Measurements from ENCODE around the gene IL4. TPM values are rescaled to one million over a fixed set of nuclear protein-coding genes. Genes with fewer than 3 reads are reported as not detected.

Gene IL4
- total RNA-seq, 1 donor from 2014 or later: not detected

DNA sequence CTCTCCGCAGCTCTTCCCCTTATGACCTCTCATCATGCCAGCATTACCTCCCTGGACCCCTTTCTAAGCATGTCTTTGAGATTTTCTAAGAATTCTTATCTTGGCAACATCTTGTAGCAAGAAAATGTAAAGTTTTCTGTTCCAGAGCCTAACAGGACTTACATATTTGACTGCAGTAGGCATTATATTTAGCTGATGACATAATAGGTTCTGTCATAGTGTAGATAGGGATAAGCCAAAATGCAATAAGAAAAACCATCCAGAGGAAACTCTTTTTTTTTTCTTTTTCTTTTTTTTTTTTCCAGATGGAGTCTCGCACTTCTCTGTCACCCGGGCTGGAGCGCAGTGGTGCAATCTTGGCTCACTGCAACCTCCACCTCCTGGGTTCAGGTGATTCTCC lies 36.5 kb upstream of the IL4 start:
- TF ChIP-seq, protein P1, sequence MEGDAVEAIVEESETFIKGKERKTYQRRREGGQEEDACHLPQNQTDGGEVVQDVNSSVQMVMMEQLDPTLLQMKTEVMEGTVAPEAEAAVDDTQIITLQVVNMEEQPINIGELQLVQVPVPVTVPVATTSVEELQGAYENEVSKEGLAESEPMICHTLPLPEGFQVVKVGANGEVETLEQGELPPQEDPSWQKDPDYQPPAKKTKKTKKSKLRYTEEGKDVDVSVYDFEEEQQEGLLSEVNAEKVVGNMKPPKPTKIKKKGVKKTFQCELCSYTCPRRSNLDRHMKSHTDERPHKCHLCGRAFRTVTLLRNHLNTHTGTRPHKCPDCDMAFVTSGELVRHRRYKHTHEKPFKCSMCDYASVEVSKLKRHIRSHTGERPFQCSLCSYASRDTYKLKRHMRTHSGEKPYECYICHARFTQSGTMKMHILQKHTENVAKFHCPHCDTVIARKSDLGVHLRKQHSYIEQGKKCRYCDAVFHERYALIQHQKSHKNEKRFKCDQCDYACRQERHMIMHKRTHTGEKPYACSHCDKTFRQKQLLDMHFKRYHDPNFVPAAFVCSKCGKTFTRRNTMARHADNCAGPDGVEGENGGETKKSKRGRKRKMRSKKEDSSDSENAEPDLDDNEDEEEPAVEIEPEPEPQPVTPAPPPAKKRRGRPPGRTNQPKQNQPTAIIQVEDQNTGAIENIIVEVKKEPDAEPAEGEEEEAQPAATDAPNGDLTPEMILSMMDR (conservative IDR thresholded peaks at IDR 0.05): no peak
- Mint-ChIP-seq H3K27me3 (ENCODE audit: low read depth) (no peaks in the 10 kb centered on the region), H3K4me3 (no peak overlapping the region), H3K4me1 (no peaks in the 10 kb centered on the region), H3K9me3 (no peaks in the 10 kb centered on the region), H3K27ac (ENCODE audit: unreplicated experiment) (no peak overlapping the region), H3K36me3 (ENCODE audit: low read depth) (peaks cover 5% of the 10 kb centered on the region)
- DNase-seq (ENCODE audit: low read depth, low spot score): no peak

DNA sequence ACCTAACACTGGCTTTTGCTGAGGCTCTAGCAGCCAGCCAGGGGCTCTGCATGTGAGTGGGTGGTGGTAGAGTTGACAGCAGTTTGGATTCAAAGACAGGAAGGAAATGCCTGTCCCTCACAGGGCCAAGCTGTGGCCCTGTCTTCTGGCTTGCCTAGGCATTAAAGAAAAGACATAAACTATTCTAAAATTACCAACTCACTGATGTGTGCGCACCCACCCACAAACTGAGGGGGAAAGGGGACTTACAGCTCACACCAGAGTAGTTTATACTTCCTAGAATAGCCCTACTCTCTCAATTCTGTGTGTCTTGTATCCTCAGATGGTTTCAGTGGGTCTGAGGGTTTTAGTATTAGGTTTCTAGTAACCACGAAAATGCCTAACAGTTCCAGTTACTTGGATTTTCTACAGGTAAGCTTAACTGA lies 34.1 kb upstream of the IL4 start:
- peaks cover 11% of the 10 kb centered on the region for H3K36me3 Mint-ChIP-seq (ENCODE audit: low read depth)
- H3K9me3 Mint-ChIP-seq: no peaks in the 10 kb centered on the region
- H3K4me1 Mint-ChIP-seq: no peaks in the 10 kb centered on the region
- H3K27me3 Mint-ChIP-seq (ENCODE audit: low read depth): no peaks in the 10 kb centered on the region
- DNase-seq (ENCODE audit: low read depth, low spot score): no peak
- no peak overlapping the region for H3K27ac Mint-ChIP-seq (ENCODE audit: unreplicated experiment)
- TF ChIP-seq, protein P1 (conservative IDR thresholded peaks at IDR 0.05): no peak
- no peak overlapping the region for H3K4me3 Mint-ChIP-seq

GRCh38 chr5:132640613-132641012 lies 33.2 kb upstream of the IL4 start:
- Mint-ChIP-seq H3K27ac (ENCODE audit: unreplicated experiment) (no peak overlapping the region), H3K27me3 (ENCODE audit: low read depth) (no peaks in the 10 kb centered on the region), H3K4me3 (no peak overlapping the region), H3K9me3 (no peaks in the 10 kb centered on the region), H3K4me1 (no peaks in the 10 kb centered on the region), H3K36me3 (ENCODE audit: low read depth) (peaks cover 15% of the 10 kb centered on the region)
- TF ChIP-seq, protein P1 (conservative IDR thresholded peaks at IDR 0.05): no peak
- DNase-seq (ENCODE audit: low read depth, low spot score): no peak

DNA sequence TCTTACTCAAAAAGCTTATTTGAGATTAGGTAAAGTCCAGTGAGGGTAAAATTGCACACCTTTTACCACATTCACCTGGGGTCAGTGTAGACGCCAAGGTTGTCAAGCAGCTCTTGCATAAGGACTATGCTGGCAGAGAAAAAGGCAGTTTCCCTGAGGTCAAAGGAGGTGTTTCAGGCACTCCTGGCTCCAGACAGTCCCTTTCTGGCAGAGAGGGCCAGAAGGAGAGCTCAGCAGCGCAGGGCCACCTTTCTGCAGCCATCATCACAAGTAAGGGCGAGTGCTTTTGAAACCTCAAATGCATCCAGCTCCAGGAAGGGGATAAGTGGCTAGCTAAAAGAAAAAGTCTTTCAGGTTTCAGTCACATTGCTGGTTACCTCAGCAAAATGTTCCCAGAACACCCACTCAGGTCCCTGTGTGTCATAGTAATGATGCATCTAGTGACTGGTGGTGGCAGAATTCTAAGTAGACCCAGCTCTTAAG lies 32.5 kb upstream of the IL4 start:
- Mint-ChIP-seq H3K36me3 (ENCODE audit: low read depth) (peaks cover 15% of the 10 kb centered on the region), H3K27me3 (ENCODE audit: low read depth) (no peaks in the 10 kb centered on the region), H3K4me3 (no peak overlapping the region), H3K27ac (ENCODE audit: unreplicated experiment) (no peak overlapping the region), H3K9me3 (no peaks in the 10 kb centered on the region), H3K4me1 (no peaks in the 10 kb centered on the region)
- TF ChIP-seq, protein P1 (conservative IDR thresholded peaks at IDR 0.05): no peak
- no peak for DNase-seq (ENCODE audit: low read depth, low spot score)

DNA sequence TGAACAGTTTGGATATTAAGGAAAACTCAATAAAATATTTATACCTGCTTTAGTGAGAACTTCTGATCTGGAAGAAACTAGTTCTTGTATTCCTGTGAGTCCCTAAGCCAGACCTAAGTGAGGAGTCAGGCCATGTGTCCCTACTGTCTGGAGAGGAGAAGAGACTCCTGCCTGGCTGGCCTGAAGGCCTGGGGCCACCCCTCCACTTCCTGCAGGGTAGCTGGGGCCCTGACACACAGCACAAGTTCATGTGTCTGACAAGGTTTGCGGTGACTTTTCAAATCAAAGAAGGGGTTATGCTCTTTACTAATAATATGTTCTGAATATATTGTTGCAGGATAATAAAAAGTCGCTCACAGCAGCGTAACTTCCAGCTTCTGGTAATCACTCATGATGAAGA lies 31.9 kb upstream of the IL4 start:
- TF ChIP-seq, protein P1 (conservative IDR thresholded peaks at IDR 0.05): no peak
- Mint-ChIP-seq H3K36me3 (ENCODE audit: low read depth) (peaks cover 15% of the 10 kb centered on the region), H3K27ac (ENCODE audit: unreplicated experiment) (no peak overlapping the region), H3K27me3 (ENCODE audit: low read depth) (no peaks in the 10 kb centered on the region), H3K4me3 (no peak overlapping the region), H3K9me3 (no peaks in the 10 kb centered on the region), H3K4me1 (no peaks in the 10 kb centered on the region)
- no peak for DNase-seq (ENCODE audit: low read depth, low spot score)

DNA sequence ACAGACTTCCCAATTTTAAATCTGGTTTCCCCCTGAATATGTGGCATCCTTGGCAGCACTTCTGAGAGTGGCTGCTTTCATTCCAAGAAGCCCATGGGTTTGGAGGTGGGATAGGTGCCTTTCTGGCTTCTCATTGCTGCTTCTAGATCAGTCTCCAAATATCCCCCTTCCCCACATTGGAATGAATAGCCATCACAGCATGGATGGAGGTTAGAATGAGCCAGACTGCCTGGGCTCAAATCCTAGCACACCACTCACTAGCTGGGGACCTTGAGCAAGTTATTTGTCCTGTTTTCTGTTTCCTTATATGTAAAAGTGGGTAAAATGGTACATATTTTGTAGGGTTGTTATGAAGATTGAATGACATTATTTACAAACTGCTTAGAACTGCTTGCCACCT lies 29.6 kb upstream of the IL4 start:
- Mint-ChIP-seq H3K9me3 (peaks cover 9% of the 10 kb centered on the region), H3K27me3 (ENCODE audit: low read depth) (peaks cover 3% of the 10 kb centered on the region), H3K4me1 (no peaks in the 10 kb centered on the region), H3K27ac (ENCODE audit: unreplicated experiment) (no peak overlapping the region), H3K4me3 (no peak overlapping the region), H3K36me3 (ENCODE audit: low read depth) (peaks cover 26% of the 10 kb centered on the region)
- TF ChIP-seq, protein P1 (conservative IDR thresholded peaks at IDR 0.05): no peak
- DNase-seq (ENCODE audit: low read depth, low spot score): no peak

All from neural crest cell (in vitro differentiated cells).